KMS-11 (cell line): ENCODE data around the gene SLC24A3.

Experiments used
- H2AFZ ChIP-seq: fragments of 200-600 bp; sonication (generic); 2 replicates; pipeline ENCODE4 v1.6.1; 2016; ENCODE audit warnings: antibody characterized with exemption, mixed run types, low read depth
- H3K27ac ChIP-seq: fragments of 200-600 bp; sonication (generic); 2 replicates; pipeline ENCODE4 v1.6.1; 2016; ENCODE audit warnings: mild to moderate bottlenecking, mixed run types
- H3K27me3 ChIP-seq: fragments of 200-600 bp; sonication (generic); 2 replicates; pipeline ENCODE4 v1.6.1; 2017; ENCODE audit warnings: mild to moderate bottlenecking, low read depth, mixed run types, moderate library complexity; ENCODE audit not compliant: insufficient read depth
- H3K36me3 ChIP-seq: fragments of 200-600 bp; sonication (generic); 2 replicates; pipeline ENCODE4 v1.6.1; 2017; ENCODE audit warnings: mild to moderate bottlenecking, mixed run types; ENCODE audit not compliant: insufficient read depth
- H3K4me1 ChIP-seq: fragments of 200-600 bp; sonication (generic); 2 replicates; pipeline ENCODE4 v1.6.1; 2016; ENCODE audit warnings: mild to moderate bottlenecking, low read depth, mixed run types; ENCODE audit not compliant: poor library complexity, severe bottlenecking
- H3K4me2 ChIP-seq: fragments of 200-600 bp; sonication (generic); 2 replicates; pipeline ENCODE4 v1.7.0; 2016; ENCODE audit warnings: mild to moderate bottlenecking, mixed run types
- H3K4me3 ChIP-seq: fragments of 200-600 bp; sonication (generic); IDR thresholded peaks from 2 replicates; pipeline ENCODE4 v1.6.1; 2017; ENCODE audit warnings: low read depth, low read length, mixed read lengths; ENCODE audit not compliant: insufficient read depth
- H3K79me2 ChIP-seq: fragments of 200-600 bp; sonication (generic); 2 replicates; pipeline ENCODE4 v1.6.1; 2016; ENCODE audit warnings: low read depth, mixed run types; ENCODE audit not compliant: insufficient read depth
- H3K9ac ChIP-seq: fragments of 200-600 bp; sonication (generic); 2 replicates; pipeline ENCODE4 v1.6.1; 2016; ENCODE audit warnings: mild to moderate bottlenecking, mixed run types
- H4K20me1 ChIP-seq: fragments of 200-600 bp; sonication (generic); 2 replicates; pipeline ENCODE4 v1.6.1; 2016; ENCODE audit warnings: mild to moderate bottlenecking, mixed run types; ENCODE audit not compliant: insufficient read depth
- TF ChIP-seq, protein P1 (sequence below): fragments of 200-600 bp; sonication (generic); conservative IDR thresholded peaks from 2 replicates; pipeline ENCODE4 v1.6.1; 2017; ENCODE audit warnings: low read depth, mild to moderate bottlenecking, antibody characterized with exemption, low read length, moderate library complexity, mixed read lengths

Gene SLC24A3

DNA sequence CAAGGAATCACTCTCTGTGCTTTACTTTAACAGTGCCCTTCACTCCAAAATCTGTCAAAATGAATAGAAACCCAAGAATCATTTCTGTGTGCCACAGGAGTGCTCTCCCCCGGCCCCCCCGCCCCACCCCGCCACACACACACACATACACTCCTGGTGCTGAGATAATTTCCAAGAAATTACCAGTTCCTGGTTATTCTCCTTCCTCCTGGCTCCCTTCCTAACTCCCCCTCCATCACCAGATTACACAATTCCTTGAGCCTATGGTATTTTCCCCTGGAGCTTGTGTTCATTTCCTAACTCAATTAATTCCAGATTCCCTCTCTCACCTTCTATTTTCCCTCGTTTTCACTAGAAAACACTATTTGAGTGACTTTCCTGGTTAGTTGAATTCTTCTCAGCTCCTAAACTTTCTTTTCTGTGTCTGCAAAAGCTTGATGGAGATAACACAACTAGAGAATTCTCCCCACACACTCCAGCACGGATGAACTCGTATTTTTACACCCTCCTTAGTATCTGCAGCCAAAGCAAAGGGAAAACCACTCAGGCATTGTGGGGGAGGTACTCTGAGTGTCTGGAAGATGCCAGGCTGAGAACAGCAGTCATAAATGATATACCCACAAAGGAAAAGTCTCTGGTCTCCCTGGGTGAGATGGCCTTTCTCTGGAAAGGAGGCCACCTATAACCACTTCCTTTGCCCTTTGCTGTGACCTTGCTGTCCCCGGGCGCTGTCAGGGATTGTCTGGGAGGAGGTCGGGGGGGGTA, 1.9 kb upstream of the SLC24A3 start:
- H3K4me2 ChIP-seq: no peak overlapping the region

DNA sequence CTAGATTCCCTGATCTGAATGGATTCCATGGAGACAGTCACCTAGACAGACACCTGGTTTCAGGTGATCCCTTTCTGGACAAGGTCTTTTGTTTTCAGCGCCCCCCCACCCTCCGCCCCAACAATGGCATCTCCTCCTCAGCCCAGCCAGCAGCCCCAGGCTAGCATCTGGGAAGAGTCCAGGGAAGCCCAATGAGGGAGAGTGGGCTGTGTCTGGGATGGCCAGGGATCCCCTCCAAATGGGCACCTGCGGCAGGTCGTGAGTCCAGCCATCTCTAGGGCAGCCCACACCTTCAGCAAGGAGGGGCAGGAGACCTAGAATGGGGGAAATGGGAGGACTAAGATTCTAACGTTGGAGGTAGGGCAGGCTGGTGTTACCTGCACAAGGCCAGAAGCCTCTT, 1.2 kb upstream of the SLC24A3 start:
- no peaks in the 10 kb centered on the region for H3K27me3 ChIP-seq
- H2AFZ ChIP-seq: no peak overlapping the region
- TF ChIP-seq, protein P1, sequence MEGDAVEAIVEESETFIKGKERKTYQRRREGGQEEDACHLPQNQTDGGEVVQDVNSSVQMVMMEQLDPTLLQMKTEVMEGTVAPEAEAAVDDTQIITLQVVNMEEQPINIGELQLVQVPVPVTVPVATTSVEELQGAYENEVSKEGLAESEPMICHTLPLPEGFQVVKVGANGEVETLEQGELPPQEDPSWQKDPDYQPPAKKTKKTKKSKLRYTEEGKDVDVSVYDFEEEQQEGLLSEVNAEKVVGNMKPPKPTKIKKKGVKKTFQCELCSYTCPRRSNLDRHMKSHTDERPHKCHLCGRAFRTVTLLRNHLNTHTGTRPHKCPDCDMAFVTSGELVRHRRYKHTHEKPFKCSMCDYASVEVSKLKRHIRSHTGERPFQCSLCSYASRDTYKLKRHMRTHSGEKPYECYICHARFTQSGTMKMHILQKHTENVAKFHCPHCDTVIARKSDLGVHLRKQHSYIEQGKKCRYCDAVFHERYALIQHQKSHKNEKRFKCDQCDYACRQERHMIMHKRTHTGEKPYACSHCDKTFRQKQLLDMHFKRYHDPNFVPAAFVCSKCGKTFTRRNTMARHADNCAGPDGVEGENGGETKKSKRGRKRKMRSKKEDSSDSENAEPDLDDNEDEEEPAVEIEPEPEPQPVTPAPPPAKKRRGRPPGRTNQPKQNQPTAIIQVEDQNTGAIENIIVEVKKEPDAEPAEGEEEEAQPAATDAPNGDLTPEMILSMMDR: no peak
- no peak overlapping the region for H3K4me2 ChIP-seq
- H3K4me1 ChIP-seq: no peaks in the 10 kb centered on the region
- H3K36me3 ChIP-seq: no peaks in the 10 kb centered on the region
- H3K4me3 ChIP-seq: no peak overlapping the region
- no peak overlapping the region for H3K9ac ChIP-seq
- no peak overlapping the region for H3K27ac ChIP-seq
- H4K20me1 ChIP-seq: no peaks in the 10 kb centered on the region
- no peaks in the 10 kb centered on the region for H3K79me2 ChIP-seq

More for the DNA sequence above, 1.9 kb upstream of the SLC24A3 start:
- Histone ChIP-seq H4K20me1 (no peaks in the 10 kb centered on the region), H3K4me1 (no peaks in the 10 kb centered on the region), H3K27me3 (no peaks in the 10 kb centered on the region), H2AFZ (no peak overlapping the region), H3K79me2 (no peaks in the 10 kb centered on the region), H3K4me3 (no peak overlapping the region), H3K36me3 (no peaks in the 10 kb centered on the region), H3K27ac (no peak overlapping the region), H3K9ac (no peak overlapping the region)
- TF ChIP-seq, protein P1: no peak

DNA sequence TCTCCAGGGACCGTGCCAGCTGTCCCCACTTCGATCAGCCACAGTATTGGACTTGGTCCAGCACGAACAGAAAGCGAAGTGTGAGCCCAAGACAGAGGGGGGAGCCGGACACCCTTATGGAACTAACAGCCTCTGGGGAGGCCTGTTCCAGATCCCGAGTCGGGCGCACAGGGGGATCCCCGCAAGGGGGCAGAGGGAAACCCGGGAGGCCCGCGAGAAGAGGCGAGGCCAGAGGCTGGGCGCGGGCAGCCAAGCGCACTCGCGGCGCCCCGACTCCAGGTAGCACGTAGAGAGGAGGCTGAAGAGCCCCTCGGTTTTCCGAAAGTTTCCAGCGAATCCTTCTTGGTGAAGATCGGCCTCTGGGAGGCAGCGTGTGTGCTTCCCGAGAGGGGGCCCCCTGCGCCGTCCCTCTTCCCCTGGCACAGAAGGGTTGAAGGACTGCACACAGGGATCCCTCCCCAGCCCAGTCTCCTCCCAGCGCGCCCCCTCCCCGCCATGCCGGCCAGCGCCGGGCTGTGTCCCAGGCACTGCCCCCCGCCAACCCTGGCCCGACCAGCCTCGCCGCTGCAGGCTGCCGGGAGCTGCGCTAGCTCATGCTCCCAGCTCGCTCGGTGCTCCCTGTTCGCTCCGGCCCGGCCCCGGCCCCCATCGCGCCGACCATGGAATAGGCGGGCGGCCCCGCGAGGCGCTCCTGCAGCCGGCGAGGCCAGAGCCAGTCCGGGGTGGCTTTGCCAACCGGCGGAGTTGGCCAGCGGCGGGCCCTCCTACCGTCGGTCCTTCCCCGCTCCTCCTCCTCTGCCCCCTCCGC, 577 bp upstream of the SLC24A3 start:
- Histone ChIP-seq H3K4me1 (no peaks in the 10 kb centered on the region), H4K20me1 (no peaks in the 10 kb centered on the region), H3K79me2 (no peaks in the 10 kb centered on the region), H3K4me2 (no peak overlapping the region), H3K9ac (no peak overlapping the region), H2AFZ (no peak overlapping the region), H3K27me3 (no peaks in the 10 kb centered on the region), H3K4me3 (no peak overlapping the region), H3K27ac (no peak overlapping the region), H3K36me3 (no peaks in the 10 kb centered on the region)
- TF ChIP-seq, protein P1: no peak

DNA sequence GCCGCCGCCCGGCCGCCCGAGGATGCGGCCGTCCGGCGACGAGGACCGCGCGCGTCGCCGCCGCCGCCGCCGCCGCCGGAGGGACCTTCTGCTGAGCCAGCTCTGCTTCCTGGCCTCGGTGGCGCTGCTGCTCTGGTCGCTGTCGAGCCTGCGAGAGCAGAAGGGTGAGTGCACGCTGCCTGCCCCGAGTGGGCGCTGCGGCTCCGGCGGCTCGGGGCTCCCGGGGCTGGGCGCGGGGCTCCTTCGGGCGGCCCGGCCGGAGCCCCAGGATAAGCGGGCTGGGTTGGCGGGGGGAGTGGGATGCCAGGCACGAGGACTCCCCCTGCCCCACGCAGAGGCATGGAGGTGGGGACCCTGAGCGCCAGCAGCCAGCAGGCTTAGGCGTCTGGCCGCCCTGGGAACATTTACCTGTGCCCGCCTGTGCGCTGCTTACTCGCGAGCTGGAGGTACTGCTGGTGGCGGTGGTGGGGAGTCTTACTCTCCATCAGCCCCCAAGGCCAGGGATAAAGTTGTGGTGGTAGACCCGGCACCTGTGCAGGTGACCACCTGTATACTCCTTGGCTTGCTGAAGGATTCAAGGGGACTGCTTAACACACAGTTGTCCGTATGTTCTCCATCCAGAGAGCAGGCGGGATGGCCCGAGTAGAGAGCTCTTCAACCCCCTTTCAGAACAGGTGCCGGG, 520 bp downstream of the SLC24A3 start:
- Histone ChIP-seq H2AFZ (peak overlapping the region; percentile 47; the same call in 1 of the 2 replicates), H3K9ac (no peak overlapping the region), H3K27ac (no peak overlapping the region), H3K4me1 (no peaks in the 10 kb centered on the region), H3K4me2 (no peak overlapping the region; the same call in 1 of the 2 replicates), H3K79me2 (no peaks in the 10 kb centered on the region), H3K4me3 (no peak overlapping the region), H3K27me3 (no peaks in the 10 kb centered on the region), H3K36me3 (no peaks in the 10 kb centered on the region), H4K20me1 (no peaks in the 10 kb centered on the region)
- TF ChIP-seq, protein P1: no peak
